Liver (tissue), 3 donors: Measurements from ENCODE around the gene ZBTB17.

Experiments used
- ATF3 ChIP-seq: IDR thresholded peaks from 2 replicates; pipeline ENCODE4 v1.6.1; 2016; ENCODE audit warnings: antibody characterized with exemption
- CTCF ChIP-seq: fragments of 150-350 bp; IDR thresholded peaks from 2 replicates; pipeline ENCODE4 v1.5.1; 2017; ENCODE audit warnings: improper control_type of control experiment, low read depth, low read length; ENCODE audit not compliant: missing input control
- EGR1 ChIP-seq, 2 donors: IDR thresholded peaks; 2 replicates each; pipeline ENCODE4 v1.6.1; 2016 to 2018; ENCODE audit warnings: antibody characterized with exemption in 2 of 2, low read depth in 2 of 2
- FOXA1 ChIP-seq: IDR thresholded peaks from 2 replicates; pipeline ENCODE4 v1.6.1; 2016; ENCODE audit warnings: antibody characterized with exemption
- HNF4A ChIP-seq, 2 donors: conservative IDR thresholded peaks; 2 replicates each; pipeline ENCODE4 v1.6.1; 2016; ENCODE audit warnings: antibody characterized with exemption in 2 of 2, mild to moderate bottlenecking in 2 of 2
- RAD21 ChIP-seq, 2 donors: IDR thresholded peaks; 2 replicates each; pipeline ENCODE4 v1.6.1; 2016; ENCODE audit warnings: antibody characterized with exemption in 2 of 2, mild to moderate bottlenecking in 2 of 2
- REST ChIP-seq: IDR thresholded peaks from 2 replicates; pipeline ENCODE4 v1.6.1; 2016; ENCODE audit warnings: antibody characterized with exemption, mild to moderate bottlenecking
- SP1 ChIP-seq: IDR thresholded peaks from 2 replicates; pipeline ENCODE4 v1.6.1; 2018; ENCODE audit warnings: antibody characterized with exemption, mild to moderate bottlenecking
- donor health status: healthy.
- donor health status: healthy.

- TF ChIP-seq HNF4A (conservative IDR thresholded peaks at IDR 0.05) (no peak), RAD21 (IDR thresholded peaks at IDR 0.05) (no peak), CTCF (no peak), ATF3 (no peak), EGR1 (IDR thresholded peaks at IDR 0.05; ENCODE audit: low read depth in 2 of 2) (no peak), SP1 (no peak), FOXA1 (no peak), REST (no peak)
Measured at GRCh38 chr1:15916916-15917315, 59.0 kb downstream of the ZBTB17 start.
